DMS79 (cell line): ENCODE measurements around the gene EHD3.
"Not testable (repeated sequence)": the region's sequence is repeated elsewhere in the genome, so short reads cannot be mapped to it uniquely, and the experiment has no call there.

Source experiments
- DNase-seq: peaks from one replicate; lab custom pipeline; 2025; lab: John Stamatoyannopoulos, UW

The EHD3 gene

DNA sequence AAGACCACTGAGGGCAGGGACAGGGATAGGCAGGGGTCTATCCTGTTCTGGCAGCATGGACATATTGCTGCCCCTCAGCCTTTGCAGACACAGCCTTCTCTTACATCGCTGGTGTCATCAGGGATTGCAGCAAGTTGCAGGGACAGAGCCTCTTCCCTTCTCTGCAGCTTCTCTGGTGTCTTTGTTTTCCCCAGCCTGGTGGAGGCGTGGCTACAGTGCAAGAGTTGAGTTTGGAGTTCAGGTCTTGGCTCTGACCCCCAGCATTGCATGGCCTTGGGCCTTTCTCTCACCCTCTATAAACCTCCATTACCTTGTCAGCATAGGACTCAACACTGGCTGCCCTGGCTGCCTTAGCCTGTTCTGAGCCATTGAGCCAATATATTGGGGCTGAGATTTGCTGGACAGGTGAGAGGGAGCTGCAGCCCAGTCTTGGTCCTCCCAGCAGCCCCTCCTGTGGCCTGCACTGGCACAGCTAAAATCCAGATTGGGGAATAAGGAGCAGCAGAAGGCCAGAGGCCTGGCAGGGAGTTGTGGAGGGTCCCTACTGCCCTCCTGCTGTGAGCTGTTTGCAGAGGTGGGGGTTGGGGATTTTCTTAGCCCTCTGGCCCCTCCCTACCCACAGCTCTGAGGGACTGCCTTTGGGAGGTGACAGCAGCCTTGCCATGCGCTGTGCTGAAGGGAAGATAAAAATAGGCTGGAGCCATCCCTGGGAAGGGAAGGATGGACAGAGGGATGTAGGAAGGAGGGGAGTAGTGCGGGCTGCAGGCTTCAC, 22.8 kb downstream of the EHD3 start:
- no peak for DNase-seq

DNA sequence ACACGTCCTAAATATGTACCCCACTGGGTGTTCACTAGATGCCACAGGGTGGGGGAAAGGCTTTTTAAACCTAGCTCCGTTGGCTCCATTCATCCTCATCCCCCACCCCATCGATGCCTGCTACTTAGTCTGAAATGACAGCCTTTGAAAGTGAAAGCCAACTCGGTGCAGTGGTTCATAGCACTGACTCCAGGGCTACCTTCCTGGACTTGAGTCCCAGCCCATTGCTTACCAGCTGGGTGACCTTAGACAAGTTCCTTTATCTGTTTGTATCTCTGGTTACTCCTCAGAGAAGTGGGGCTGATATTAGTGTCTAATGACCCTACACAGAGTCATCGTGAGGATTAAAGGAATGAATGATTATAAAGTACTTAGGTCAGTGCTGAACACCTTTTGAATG, 24.4 kb downstream of the EHD3 start:
- no peak for DNase-seq

DNA sequence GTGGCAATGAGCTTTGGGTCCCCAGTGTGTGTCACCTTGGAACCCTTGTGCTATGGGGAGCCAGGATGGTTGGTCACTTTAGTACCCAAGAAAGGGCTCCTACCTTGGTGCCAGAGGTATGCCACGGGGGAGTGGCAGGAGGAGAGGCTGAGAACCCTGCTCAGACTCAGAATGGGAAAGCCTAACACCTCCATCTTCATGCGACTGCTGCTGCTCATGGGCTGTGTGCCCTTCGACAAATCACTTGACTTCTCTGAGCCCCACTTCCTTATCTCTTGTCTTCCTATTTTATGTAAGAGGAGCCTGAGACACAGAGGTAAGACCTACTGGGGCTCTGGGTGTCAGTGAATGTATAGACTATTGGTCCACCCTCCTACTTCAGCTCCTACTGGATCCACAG, 25.1 kb downstream of the EHD3 start:
- no peak for DNase-seq

DNA sequence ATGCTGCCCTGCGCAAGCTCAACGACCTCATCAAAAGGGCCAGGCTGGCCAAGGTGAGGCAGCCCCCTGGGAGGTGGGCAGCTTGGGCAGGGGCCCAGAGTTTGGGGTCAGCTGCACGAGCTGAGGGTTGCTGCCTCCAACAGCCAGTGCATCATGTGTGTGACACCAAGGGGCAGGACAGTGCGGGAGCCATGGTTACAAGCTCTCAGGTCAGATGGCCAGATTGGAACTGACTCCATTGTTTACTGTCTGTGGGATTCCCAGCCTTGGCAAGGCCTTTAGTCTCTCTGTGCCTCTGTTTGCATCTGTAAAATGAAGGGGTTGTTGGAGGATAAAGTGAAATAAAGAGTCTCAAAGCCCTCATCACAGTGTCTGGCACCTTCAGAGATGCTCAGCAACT, 26.9 kb downstream of the EHD3 start:
- DNase-seq = no peak

DNA sequence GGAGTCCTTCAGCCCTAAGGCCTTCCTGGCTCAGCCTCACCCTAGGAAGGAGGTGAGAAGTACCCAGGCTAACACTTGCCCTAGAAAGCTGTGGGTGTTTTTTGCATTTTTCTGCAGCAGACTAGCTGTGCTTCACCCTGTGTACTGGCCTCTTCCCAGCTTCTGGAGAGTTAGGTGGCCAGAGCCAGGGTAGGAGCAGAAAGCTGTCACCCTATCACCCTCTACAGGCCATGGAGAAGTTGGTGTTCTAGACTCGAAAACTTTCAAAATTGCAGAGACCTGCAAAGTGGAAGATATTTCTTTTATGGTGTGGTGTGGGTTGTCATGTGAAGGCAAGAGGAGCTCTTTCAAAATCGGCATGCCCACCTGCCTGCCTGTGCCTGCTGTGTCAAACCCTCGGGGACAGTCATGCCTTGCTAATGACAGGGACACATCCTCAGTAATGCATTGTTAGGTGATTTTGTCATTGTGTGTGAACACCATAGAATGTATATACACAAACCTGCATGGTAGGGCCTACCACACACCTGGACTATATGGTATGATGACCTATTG, 29.8 kb downstream of the EHD3 start:
- no peak for DNase-seq

DNA sequence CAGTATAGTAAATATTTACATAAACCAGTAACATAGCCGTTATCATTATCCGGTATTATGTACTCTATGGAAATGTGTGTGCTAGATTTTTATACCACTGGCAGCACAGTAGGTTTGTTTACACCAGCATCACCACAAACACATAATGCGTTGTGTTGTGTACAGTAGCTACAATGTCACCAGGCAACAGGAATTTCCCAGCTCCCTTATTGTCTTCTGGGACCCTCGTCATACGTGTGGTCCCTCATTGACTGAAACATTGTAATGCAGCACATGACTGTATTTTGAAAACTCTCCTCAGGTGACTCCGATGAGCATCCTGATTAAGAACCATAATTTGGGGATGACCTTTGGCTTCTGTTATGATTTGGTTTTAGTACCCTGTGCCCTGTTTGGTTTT, 31.3 kb downstream of the EHD3 start:
- DNase-seq = no peak

DNA sequence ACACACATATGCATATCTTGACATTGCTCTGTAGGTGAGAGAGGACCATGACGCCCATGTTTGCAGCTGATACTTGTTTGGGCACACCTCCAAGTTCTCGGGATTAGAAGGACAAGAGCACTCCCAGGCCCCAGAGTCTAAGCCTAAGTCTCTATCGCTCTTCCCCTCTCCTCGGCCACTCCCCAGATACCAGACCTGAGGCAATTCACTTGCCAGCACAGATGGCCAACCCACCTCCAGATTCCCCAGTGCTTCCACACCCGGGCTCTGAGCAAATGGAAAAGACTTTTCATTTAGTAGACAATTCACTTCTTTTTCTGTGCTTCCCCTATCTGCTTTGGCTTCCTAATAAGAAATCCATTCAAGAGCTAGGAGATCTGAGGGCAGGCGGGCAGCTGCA, 32.9 kb downstream of the EHD3 start:
- DNase-seq = no peak

DNA sequence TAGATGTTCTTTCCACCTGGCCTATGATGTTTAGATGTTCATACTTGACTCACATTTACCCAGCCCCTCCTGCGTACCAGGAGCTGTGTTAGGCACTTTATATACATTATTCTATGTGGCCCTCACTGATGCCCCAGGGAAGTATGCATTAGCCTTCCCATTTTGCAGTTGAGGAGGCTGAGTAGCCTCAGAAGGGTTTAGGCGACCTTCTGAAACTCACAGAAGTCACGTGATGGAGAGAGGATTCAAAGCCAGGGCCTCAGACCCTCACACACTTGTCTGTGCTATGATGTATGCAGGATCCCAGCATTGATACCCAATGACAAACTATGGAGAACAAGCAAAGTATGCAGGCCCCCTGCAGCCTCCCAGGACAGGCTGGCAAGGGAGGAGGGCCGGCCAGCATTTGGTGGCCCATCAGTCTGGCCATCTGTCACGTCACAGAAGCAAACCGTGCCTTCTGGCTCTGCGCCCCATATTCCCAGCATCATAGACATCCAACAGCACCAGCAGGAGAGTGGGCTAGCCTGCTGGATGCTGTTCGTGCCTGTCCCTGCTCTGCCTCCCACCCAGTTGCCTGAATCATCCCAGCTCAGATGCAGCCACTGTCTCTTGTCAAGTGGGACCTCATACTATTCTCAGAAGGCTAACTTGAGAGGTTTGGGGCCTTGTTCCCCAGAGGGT, 33.6 kb downstream of the EHD3 start:
- no peak for DNase-seq

DNA sequence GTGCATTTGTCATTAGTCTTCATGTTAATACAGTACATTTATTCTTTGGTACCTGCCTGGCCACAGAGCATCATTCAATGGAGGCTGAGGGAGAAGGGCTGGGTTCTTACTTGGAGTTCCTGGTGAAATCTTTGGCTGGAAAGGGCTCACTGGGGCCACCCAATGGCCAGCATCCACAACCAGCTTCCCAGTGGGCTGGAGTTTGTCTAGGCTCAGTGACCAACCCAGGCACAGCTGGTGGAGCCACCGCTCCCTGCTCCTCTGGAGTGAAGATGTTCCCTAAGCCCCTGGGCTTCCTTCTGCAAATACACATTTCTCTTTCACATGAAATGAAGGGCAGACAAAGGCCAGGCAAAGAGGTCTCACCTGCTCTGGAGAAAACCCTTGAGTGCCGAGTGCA, 34.4 kb downstream of the EHD3 start:
- no peak for DNase-seq

DNA sequence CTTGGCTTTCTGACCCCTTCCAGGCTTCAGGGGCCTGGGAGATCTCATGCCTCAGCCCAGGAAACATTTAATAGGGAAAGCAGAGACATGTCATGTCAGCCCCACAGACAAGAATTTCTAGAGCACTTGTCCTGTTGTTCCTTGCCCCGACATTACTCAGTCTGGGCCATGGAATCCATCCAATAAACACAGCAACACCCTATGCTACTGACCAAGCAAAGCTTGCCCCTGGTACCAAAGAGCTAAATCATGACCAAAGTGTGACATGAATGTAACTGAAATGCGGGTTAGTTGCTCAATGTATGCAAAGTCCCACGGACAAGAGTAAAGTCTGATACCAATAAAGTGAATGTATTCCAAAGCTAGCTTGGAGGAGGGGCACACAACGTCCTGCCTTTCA, 35.1 kb downstream of the EHD3 start:
- DNase-seq = no peak

DNA sequence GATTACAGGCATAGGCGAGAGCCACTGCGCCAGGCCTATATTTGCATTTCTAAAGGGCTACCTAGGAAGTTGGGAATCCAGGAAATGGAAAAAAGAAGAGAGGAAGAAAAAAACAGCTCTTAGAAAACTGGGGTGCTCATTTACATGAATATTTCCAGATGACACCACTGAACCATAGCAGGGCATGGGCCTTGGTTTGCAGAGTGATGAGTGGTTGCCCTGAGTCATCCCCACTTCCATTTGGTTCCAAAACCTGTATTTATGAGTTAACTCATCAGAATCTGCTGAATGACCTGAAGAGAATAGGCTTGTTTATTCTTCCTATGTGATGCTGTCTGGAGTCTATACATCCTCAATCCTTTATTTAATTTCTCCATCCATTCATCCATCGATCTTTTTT, 36.2 kb downstream of the EHD3 start:
- no peak for DNase-seq

DNA sequence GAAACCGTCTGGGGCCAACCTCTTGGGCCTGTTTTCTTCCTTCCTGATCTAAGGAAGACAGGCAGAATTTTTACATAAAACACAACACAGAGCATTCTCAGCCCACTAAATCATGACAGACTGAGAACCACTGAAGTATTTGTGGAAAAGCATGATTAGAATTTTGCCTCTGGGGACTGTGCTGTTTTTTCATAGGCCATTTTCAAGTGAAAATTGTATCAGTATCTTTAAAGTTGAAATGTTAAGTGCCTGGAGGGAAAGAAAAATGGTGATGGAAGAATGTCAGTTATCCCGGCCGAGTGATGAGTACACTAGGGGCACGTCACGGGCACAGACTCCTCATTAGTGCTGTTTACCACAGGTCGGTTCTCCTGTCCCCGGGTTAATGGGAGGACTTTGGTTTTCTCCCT, 36.9 kb downstream of the EHD3 start:
- no peak for DNase-seq

DNA sequence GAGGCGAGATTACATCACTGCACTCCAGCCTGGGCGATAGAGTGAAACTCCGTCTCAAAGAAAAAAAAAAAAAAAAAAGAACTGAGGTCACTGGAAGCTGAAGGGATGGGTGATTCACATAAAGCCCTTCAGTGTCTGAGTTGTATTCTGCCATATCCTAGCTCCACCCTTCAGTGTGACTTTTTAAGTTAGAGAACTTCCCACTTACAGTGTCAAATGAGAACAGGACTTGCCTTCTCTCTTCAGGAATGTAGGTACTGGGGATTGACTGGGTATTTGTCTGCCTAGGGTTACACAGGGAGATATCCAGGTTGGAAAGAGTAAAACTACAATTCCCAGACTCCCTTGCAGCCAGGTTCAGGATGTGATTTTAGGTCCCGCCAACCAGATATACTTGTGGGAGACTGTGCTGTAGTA, 37.9 kb downstream of the EHD3 start:
- no peak for DNase-seq

DNA sequence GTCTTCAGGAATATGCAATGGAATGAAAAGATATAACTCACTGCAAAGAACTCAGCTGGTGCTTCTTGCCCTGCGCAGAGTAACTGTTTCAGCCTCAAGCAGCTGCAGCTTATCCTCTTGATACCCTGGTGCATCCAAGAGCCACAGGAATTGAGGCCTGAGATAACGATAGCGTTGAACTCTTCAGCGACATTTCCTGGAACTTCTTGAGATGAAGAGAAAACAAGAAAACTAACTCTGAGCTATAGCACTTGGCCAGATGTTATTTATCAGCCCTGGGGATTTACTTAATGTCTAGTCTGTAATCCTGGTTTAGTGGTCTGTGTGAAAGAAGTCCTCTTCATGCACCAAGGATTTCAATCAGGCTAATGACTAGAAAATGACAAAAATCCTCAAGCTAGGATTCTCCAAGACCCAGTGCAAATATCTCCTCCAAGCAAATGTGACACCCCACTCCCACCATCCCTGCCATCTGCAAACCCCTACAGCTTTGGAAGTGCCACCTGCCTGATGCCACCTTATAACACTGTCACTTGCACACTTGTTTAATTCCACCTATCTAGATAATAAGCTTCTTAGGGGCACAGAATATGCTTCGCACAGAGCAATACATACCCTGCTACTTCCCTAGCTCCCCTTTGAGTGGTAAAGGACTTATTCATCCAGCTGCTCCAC, 40.6 kb downstream of the EHD3 start:
- DNase-seq = no peak

DNA sequence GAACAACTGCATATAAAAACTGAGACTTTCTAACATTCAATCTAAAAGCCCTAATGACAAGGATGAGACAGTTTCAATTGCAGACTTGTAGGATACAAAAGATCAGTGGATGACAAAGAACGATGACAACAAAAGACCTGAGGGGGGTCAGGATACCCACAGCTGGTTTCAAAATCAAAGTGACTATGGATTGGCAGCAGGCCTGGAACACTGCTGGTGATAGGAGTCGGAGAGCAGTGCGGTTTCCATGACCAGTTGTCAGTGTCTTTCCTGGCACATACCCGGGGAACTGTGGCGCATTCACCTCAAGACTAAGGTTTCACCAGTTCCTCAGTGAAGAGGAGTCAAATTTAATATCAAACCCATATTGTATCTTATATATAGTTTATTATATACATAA, 42.0 kb downstream of the EHD3 start:
- DNase-seq = no peak

DNA sequence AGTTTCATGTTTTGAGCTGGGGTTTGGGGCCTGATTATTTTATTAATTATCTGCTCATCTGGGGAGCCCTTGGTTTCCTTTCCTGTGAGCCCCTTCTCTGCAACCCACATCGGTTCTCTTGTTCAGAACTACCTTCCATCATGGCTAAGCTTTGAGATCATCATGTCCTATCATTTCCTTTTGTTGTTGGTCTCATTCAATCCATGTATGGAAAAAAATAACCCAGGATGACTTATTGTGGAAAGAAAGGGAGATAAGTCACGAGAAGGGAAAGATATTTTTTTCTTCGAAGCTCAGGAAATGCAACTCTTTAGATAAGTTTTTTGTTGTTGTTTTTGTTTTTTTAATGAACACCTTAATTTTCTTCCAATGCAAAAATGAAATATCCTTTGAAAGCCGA, 43.7 kb downstream of the EHD3 start:
- DNase-seq = no peak

DNA sequence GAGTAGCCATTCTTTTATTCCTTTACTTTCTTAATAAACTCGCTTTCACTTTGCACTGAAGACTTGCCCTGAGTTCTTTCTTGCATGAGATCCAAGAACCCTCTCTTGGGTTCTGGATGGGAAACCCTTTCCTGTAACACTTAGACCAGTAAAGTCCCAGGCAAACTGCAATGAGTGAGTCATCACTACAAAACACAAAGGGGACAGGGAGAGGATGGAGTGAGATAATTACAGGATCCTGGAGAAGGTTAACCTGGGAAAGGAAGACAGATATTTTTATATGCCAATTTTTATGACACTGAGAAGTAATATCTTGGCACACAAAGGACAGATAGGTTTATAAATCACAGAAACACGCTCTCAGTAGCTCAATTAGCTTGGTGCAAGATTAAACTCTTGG, 48.7 kb downstream of the EHD3 start:
- DNase-seq = no peak

DNA sequence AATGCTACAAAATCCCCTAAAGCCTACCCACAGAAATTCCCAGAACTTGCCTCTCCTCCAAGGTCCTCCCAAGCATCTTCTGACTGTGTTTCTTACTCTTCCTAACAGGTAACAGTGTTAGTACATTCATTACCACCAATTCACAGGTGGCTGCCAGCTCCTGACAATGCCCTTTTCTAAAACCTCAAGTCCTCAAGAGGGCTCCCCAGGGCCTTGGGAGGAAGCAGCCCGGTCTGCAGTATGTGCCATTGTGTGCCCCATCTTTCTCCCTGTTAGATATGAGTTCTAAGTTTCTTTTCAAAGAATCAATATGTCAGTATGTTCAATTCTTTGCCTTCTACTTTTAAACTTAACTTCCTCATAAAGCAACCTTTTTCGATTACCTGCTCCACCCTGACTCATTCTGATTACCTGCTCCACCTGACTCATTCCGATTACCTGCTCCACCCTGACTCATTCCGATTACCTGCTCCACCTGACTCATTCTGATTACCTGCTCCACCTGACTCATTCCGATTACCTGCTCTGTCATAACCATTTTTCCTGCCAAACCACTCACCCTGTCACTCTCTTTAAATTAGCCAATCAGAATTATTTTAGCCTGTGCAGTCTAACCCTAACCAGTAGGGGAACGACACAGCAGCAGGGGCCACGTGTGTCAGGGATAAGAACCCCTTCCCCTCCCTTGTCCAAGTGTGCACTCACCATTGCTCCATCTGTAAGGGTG, 49.4 kb downstream of the EHD3 start:
- not testable (repeated sequence) for DNase-seq

DNA sequence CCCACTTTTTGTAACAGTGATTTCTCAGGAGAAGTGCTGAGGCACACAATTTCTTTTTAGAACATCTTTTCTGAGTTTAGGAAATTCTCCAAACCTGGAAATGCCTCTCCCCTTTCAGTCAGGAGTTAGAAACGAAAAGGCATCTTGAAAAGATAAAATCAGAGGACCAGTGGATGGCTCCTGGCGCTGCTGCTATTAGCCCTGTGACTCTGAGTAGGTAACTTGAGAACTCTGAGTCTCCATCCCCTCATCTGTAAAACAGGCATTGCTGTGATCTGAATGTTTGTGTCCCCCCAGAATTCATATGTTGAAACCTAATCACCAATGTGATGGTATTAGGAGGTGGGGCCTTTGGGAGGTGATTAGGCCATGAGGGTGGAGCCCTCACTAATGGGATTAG, 50.2 kb downstream of the EHD3 start:
- DNase-seq = no peak

DNA sequence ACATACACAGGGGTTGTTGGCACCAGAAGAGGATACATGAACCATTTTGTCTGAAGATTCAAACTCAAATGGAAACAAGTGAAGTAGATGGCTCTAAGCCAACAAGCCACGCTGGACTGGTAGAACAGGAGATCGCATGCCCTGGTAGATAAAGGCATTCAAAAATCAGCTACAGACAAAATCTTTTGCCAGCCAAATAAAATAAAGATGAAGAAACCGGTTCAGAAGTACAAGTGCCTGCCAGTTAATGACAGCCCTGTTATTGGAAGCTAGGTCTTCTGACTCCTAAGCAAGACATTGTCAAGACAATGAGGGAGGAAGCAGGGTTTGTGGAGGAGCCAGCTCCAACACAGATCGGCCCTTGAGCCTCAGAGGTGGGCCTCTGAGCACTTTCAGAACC, 52.3 kb downstream of the EHD3 start:
- DNase-seq = no peak

DNA sequence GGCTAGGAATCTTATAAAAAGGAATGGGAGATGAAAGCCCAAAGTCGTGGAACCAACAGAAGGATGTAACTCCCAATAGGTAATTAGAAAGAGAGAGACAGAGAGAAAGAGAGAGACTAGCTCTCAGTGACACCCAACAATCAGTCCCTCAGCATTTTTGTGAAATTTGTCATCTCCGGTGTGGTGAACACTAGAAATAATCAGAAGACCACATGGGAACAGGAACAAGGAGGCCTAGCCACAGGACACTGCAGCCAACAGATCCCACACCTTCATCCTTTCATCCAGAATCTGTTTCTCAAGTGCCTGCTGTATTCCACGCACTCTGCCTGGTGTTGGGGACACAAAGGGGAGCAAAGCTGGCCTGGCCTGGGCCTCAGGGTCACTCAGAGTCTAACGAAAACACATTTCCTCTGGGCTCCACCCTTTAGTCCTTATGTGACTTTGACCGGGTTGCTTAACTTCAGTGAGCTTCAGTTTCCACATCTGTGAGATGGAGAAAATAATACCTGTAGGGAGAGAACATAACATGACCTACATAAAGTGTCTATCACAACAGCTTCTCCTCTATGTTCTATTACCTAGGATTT, 53.1 kb downstream of the EHD3 start:
- no peak for DNase-seq

DNA sequence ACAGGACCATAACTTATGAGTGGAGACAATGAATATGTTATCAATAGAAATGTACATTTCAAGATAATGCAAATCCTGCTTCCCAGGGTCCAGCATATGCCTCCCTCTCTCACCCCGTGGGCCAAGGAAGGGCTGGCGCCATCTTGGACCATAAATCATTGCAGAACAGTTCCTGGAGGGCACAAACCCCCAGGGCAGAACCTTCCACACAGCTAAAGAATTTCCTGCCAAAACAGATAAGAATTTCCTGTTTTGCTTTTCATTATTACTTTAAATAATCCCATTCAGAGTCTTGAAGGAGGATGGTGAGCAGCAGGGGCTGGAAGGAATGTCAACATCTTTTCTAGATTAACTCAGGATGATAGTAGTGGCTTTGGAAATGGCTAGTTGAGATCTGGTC, 53.7 kb downstream of the EHD3 start:
- no peak for DNase-seq
